IPS DF 19.7 (cell line): ENCODE data around the gene MMAB.
"Not testable (repeated sequence)": the region's sequence is repeated elsewhere in the genome, so short reads cannot be mapped to it uniquely, and the experiment has no call there.

Source experiments
- DNase-seq: peaks from one replicate; pipeline ENCODE4 v3.0.0-alpha.2; 2013; ENCODE audit warnings: low read depth, low spot score

Gene MMAB

DNA sequence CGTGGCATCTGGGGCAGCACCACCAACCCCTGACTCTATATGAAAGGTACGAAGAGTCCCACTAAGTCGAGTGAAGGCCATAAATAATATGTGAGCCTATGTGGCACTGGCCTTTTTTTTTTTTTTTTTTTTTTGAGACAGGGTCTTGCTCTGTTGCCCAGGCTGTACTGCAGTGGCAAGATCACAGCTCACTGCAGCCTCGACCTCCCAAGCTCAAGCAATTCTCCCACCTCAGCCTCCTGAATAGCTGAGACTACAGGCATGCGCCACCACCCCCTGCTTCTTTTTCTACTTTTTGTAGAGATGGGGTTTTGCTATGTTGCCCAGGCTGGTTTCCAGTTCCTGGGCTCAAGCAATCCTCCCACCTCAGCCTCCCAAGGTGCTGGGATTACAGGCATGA lies 28.8 kb upstream of the MMAB start:
- DNase-seq: not testable (repeated sequence)

DNA sequence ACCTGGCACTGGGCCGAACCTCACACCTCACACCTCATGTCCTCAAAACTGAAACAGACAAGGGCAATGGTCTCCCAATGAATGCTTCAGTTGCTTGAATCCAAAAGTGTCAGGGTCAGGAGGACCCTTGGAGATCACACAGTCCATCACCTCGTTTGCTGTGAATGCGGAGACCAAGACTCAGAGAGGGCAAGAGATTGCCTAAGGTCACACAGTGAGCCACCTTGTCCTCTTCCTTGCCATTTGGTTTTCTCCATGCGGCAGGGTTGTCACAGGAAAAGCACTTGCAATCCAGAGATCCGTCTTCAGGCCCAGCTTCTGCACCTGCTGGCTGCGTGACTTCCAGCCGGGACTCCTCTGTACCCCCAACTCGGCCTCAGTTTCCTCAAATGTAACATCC lies 28.3 kb upstream of the MMAB start:
- no peak for DNase-seq

GRCh38 chr12:109600995-109601394 lies 27.7 kb upstream of the MMAB start:
- no peak for DNase-seq

DNA sequence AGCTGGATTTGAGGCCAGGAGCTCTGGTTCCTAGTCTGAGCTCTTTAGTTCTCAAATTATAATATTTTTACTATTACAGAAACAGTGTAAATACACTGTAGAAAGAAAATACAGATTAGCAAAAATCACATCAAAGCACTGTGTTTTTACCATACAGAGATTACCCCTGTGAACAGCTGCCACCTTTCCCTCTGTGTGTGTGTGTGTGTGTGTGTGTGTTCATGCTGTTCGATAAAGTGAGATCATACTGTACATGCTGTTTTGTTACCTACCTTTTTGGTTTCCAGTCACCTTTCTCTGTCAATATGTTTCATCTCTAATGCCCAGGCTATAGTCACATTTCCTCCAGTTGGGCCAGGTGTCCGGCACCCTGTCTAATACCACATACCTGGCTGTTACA lies 27.2 kb upstream of the MMAB start:
- DNase-seq: no peak

- no peak for DNase-seq
Observed at GRCh38 chr12:109599087-109599486, 25.8 kb upstream of the MMAB start.

GRCh38 chr12:109598428-109598854 lies 25.1 kb upstream of the MMAB start:
- no peak for DNase-seq

GRCh38 chr12:109597795-109598427 lies 24.6 kb upstream of the MMAB start:
- peak; percentile 30 for DNase-seq

DNA sequence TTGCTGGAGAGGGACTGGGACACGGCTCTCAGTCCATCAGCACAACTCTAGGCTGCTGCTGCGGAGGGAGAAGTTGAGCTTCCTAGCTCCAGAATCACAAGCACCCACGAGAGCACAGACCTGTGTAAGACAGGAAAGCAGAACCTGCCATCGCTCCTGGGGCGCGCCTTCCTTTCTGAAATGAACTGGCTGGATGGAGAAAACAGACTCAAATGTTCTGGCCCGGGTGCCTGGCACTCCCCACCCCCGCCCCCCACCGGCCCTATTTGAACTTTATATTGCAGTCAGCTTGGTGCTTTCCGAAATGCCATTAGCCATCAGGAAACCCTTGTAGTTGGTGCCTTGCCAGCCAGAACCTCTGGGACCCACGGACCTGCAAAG lies 24.1 kb upstream of the MMAB start:
- no peak for DNase-seq

GRCh38 chr12:109596418-109597244 lies 23.3 kb upstream of the MMAB start:
- no peak for DNase-seq

DNA sequence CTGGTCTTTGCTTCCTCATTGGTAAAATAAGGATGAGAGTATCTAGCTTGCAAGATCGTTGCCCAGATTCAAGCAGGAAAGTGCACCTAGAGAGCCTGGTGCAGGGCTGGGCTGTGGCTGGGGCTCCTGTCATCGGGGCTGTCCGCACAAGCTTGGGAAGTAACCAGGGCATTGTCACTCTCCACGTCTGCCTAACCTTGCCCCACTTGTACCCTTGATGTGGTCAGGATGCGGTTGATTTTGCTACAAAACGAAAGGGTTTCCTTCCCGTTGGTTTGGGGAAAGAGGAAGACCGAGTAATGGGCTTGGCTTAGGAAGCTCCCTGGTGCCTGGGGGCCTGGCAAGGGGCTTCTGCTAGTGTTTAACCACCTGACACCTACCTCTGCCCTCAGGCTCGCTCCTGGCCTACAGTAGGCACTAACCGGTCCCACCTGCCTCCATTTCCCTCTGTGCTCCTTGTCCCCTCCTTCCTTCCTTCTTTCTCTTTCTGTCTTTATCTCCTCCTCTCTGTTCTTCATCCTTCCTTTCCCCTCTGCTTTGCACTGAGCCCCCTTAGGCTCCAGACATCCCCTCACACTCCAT lies 22.1 kb upstream of the MMAB start:
- no peak for DNase-seq

DNA sequence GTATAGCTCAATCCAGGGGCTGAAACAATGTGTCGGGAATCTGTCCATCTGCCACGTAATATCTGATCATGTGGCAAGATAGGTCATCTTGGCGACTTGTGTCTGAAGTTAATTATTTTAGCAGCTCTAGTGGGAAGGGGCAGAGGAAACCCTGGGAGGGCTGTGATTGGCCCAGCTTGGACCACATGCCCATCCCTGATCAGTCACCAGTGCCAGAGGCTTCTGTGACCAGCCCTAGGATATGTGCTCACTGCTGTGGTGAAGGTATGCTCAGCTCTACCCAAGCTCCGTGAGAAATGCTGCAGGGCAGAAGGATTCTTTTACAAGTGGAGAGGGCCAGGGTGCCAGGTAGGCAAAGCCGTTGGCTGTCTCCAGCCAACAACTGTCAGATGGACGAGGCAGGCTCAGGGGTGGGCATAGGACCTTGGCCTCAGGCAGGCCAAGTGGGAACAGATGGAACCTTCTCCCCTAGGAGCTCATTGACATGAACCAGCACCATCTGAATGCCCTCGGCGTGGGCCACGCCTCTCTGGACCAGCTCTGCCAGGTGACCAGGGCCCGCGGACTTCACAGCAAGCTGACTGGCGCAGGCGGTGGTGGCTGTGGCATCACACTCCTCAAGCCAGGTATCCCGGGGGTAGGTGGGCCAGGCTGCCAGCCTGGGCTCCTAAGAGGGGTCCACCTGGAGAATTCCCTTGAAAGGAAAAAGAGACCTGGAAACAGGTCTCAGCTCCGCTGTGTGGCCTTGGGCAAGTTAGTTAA lies 21.4 kb upstream of the MMAB start:
- DNase-seq: no peak

DNA sequence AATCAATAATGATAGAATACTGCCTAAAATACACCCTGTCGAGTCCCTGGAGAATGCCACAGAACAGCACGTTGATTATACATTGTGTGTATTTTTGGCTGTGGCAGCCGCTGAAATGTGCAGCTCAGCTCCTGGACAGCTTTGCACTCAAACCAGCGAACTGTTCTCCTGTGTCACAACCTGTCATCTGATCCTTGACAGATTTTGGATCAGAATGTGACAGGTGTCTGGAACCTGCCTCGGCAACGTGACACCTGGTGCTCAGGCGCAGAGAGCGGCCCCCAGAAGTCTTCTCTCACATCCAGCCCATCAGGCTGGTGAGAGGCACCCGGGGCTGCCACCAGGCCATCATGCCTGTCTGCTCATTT lies 19.6 kb upstream of the MMAB start:
- DNase-seq: no peak

- no peak for DNase-seq
Observed at GRCh38 chr12:109592195-109592904, 19.0 kb upstream of the MMAB start.

- no peak for DNase-seq
Observed at GRCh38 chr12:109591041-109591440, 17.7 kb upstream of the MMAB start.

- DNase-seq: no peak
Observed at GRCh38 chr12:109590566-109590965, 17.3 kb upstream of the MMAB start.

DNA sequence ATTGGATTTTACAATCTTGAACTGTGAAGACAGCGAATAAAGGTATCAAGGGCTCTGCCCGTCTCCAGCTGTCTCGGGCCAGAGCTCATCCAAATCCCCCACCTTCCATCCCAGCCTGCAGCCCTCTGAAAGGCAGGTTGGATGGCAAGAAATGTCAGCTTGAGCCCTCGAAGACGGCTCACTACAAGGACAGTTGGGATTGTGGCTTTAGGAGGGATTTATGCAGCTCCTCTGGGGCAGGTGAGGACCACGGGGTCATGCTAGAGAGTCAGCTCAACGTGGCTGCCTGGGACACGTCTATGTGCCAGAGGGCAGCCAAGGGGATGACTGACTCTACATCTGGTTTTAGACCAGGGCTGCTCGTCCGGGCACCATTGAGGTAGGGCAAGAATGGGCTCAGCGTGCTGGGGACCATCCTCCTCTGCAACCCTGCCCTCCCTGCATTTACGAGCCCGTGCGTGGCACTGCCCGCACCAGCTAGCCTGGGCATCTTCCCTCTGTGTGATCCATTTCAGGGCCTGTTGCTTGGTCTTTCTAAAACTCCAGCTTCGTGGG lies 16.5 kb upstream of the MMAB start:
- DNase-seq: no peak

DNA sequence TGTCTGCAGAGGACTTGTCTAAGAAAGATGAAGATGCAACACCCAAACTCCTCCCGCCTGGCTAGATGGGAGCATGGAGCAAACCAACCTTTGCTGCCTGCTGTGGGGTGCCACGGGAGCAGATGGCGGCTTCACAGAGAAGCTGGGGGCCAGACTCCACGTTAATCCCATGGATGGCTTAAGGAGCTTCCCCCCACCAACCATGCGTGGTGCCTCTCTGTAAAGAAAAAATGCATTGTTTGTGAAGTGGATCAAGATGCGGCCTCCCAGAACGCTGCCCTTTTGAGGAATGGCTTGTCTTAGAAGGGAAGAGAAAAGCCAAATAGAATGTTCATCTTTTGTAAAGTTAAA lies 15.9 kb upstream of the MMAB start:
- no peak for DNase-seq

- no peak for DNase-seq
Observed at GRCh38 chr12:109588461-109589239, 15.3 kb upstream of the MMAB start.

GRCh38 chr12:109587921-109588320 lies 14.6 kb upstream of the MMAB start:
- DNase-seq: no peak

DNA sequence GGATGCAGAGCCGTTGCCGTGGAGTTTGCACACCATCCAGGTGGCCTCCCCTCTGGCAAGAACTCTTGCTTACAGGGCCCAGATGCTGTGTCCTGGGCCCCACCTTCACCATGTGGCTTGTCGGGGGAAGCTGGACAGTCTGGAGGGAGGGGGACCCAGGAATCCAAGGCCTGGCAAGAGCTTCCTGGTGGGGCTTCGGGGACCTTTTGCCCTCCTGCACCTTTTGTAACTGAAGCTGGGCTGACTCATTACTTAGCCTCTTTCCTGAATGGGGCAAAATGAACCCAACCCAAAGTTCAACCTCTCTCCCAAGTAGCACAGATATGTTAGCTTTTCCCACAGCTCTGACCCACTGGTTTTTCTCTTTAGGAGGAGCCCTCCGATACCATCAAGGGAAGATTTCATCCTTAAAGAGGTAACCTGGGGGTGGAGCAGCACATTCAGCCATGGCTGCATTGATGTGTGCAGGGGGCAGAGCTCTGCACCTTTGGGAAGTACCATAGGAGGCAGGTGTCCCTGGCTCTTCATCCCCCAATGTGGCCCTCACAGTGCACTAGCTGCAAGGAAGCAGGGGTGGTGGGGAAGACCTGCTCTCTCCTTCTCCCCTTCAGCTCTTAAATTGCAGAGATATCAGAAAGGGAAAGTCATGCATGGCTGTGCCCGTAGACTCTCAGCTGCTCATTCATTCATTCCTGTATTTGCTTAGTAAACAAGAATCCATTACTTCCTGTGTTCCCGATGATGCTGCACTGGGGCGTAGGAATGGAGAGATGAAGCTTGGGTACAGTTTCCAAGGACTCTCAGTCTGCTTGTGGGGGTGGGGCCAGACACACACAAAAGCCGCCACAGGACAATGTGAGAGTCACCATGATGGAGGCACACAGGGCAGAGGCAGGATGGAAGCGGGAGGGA lies 13.3 kb upstream of the MMAB start:
- no peak for DNase-seq
